ENCODE measurements around the gene LRCH1. TPM values are rescaled to one million over a fixed set of nuclear protein-coding genes. Genes with fewer than 3 reads are reported as not detected.
"Not testable (repeated sequence)": the region's sequence is repeated elsewhere in the genome, so short reads cannot be mapped to it uniquely, and the experiment has no call there.

Gene LRCH1
- total and polyA plus RNA-seq, 2 of the 13 experiments (the other 11 are each of a cell fraction or from before 2014, with no cell fraction given), result 4.1 to 12.6 TPM

GRCh38 chr13:46517748-46518147, 35.2 kb upstream of the LRCH1 start:
- H3K9me3 ChIP-seq (ENCODE audit: low read length); ATAC-seq; H3K27me3 ChIP-seq (ENCODE audit: control insufficient read depth in 1 of 2, insufficient read depth in 2 of 2, low read length in 2 of 2); H3K9ac ChIP-seq (ENCODE audit: insufficient read depth, low read depth, low read length); POLR2A ChIA-PET; H3K79me2 ChIP-seq (ENCODE audit: insufficient read depth, low read length); FAIRE-seq; H2AFZ ChIP-seq (ENCODE audit: low read length); H3K4me1 ChIP-seq (ENCODE audit: insufficient read depth, low read length); H3K4me3 ChIP-seq (replicated peaks in 1 of 3; ENCODE audit: insufficient read depth in 1 of 3, low read depth in 2 of 3, low read length in 3 of 3); DNase-seq (ENCODE audit: low spot score); intact Hi-C loops (cut with micrococcal nuclease; ENCODE audit: unreplicated experiment); H4K20me1 ChIP-seq (ENCODE audit: insufficient read depth, low read length); H3K36me3 ChIP-seq (replicated peaks in 1 of 2; ENCODE audit: control insufficient read depth in 1 of 2, insufficient read depth in 2 of 2, low read length in 2 of 2); in situ Hi-C loops (cut with HindIII; ENCODE audit: extremely low pct_ligation_motif_present, low pct_unique_long_range_greater_than_20kb); H3K27ac ChIP-seq (ENCODE audit: extremely low read length, insufficient read depth, low read length); H3K4me2 ChIP-seq (ENCODE audit: low read depth, low read length); BruUV-seq (replicated peaks); CTCF ChIA-PET (ENCODE audit: low intra/inter-chr PET ratio, low total read pairs): not testable (repeated sequence)
- 27% methylated on average over 5 of the region's 5 CpGs for WGBS (ENCODE audit: low lambda C conversion rate)

GRCh38 chr13:46519182-46519581, 33.8 kb upstream of the LRCH1 start:
- no TSS peak for BruUV-seq (replicated peaks)
- CTCF ChIA-PET (ENCODE audit: low intra/inter-chr PET ratio, low total read pairs), result no interaction called here
- POLR2A ChIA-PET, result no interaction called here
- H3K27me3 ChIP-seq (ENCODE audit: control insufficient read depth in 1 of 2, insufficient read depth in 2 of 2, low read length in 2 of 2), result peaks cover 0 to 5% of the 10 kb centered on the region in 2 experiments; a peak in 2 of 5 replicates
- no peak overlapping the region for H3K27ac ChIP-seq (ENCODE audit: extremely low read length, insufficient read depth, low read length)
- no peak for DNase-seq (ENCODE audit: low spot score)
- no peaks in the 10 kb centered on the region for H3K4me1 ChIP-seq (ENCODE audit: insufficient read depth, low read length)
- 18% methylated on average over 4 of the region's 4 CpGs for WGBS (ENCODE audit: low lambda C conversion rate)
- in situ Hi-C loops (cut with HindIII; ENCODE audit: extremely low pct_ligation_motif_present, low pct_unique_long_range_greater_than_20kb) (no loop called here), intact Hi-C loops (cut with micrococcal nuclease; ENCODE audit: unreplicated experiment) (no loop called here)
- H3K9ac ChIP-seq (ENCODE audit: insufficient read depth, low read depth, low read length), result no peak overlapping the region
- H3K79me2 ChIP-seq (ENCODE audit: insufficient read depth, low read length), result no peaks in the 10 kb centered on the region
- no peaks in the 10 kb centered on the region for H4K20me1 ChIP-seq (ENCODE audit: insufficient read depth, low read length)
- no peak overlapping the region for H3K4me2 ChIP-seq (ENCODE audit: low read depth, low read length)
- FAIRE-seq, result no peak
- H2AFZ ChIP-seq (ENCODE audit: low read length), result no peak overlapping the region
- no peak overlapping the region for H3K4me3 ChIP-seq (replicated peaks in 1 of 3; ENCODE audit: insufficient read depth in 1 of 3, low read depth in 2 of 3, low read length in 3 of 3)
- H3K9me3 ChIP-seq (ENCODE audit: low read length), result peaks cover 8% of the 10 kb centered on the region
- no peak for ATAC-seq
- no peaks in the 10 kb centered on the region for H3K36me3 ChIP-seq (replicated peaks in 1 of 2; ENCODE audit: control insufficient read depth in 1 of 2, insufficient read depth in 2 of 2, low read length in 2 of 2)
- TF ChIP-seq NRL (CRISPR knock-in tag; IDR thresholded peaks at IDR 0.05; ENCODE audit: borderline replicate concordance), result no peak
- no peak for TF ChIP-seq KDM5A (IDR thresholded peaks at IDR 0.05; ENCODE audit: borderline replicate concordance, low read length)
- no peak for TF ChIP-seq ZNF609 (CRISPR knock-in tag; IDR thresholded peaks at IDR 0.05; ENCODE audit: borderline replicate concordance)
- TF ChIP-seq ZNF589 (CRISPR knock-in tag; conservative IDR thresholded peaks at IDR 0.05), result no peak
- no peak for TF ChIP-seq UBTF (CRISPR knock-in tag; IDR thresholded peaks at IDR 0.05)
- TF ChIP-seq PCBP2 (optimal IDR thresholded peaks at IDR 0.05; ENCODE audit: low read depth, low read length, poor library complexity, severe bottlenecking), result no peak
- no peak for TF ChIP-seq FOXM1 (CRISPR knock-in tag; IDR thresholded peaks at IDR 0.05)
- no peak for TF ChIP-seq GTF3A (CRISPR knock-in tag; conservative IDR thresholded peaks at IDR 0.05)
- TF ChIP-seq RARG (CRISPR knock-in tag; IDR thresholded peaks at IDR 0.05; ENCODE audit: low read depth), result no peak

Data from HepG2 (cell line).